ENCODE measurements around the gene KLHL40.

The KLHL40 gene

DNA sequence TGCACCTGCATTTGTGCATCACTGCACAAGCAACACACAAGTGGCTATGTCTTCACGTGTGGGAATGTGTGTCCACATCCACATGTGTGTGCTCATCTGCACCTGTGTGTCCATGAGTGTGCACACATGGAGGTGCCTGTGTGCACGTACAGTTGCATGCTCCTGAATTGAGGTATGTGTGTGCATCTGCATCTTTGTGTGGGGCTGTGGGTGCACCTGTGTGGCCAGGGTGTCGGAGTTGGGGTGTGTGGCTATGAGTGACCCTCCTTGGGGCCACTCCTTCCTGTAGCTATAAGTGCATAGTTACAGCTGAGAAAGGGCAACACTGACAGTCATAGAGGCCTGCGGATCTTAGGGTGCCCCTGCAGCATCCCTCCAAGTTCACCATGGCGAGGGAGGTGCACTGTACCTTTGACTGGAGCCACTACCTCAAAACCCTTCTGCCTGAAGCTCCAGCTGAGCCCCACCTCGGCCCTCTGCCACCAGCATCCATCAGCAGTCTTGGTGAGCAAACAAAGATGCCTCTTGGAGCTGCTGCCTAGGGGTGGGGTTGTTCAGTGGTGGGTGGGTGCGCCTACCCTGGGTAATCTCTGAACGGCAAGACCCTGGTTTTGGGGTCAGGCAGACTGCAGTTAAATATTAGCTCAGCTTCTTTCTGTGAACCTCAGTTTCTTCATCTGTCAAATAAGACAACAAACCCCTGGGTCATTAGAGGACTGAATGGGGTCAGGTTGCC, 22.5 kb downstream of the KLHL40 start:
- TF ChIP-seq, protein P1, sequence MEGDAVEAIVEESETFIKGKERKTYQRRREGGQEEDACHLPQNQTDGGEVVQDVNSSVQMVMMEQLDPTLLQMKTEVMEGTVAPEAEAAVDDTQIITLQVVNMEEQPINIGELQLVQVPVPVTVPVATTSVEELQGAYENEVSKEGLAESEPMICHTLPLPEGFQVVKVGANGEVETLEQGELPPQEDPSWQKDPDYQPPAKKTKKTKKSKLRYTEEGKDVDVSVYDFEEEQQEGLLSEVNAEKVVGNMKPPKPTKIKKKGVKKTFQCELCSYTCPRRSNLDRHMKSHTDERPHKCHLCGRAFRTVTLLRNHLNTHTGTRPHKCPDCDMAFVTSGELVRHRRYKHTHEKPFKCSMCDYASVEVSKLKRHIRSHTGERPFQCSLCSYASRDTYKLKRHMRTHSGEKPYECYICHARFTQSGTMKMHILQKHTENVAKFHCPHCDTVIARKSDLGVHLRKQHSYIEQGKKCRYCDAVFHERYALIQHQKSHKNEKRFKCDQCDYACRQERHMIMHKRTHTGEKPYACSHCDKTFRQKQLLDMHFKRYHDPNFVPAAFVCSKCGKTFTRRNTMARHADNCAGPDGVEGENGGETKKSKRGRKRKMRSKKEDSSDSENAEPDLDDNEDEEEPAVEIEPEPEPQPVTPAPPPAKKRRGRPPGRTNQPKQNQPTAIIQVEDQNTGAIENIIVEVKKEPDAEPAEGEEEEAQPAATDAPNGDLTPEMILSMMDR (conservative IDR thresholded peaks at IDR 0.05; ENCODE audit: low read depth, low read length): no peak
- no peak overlapping the region for H3K4me3 ChIP-seq (ENCODE audit: low read length)
- no peak for DNase-seq (ENCODE audit: low read depth)

DNA sequence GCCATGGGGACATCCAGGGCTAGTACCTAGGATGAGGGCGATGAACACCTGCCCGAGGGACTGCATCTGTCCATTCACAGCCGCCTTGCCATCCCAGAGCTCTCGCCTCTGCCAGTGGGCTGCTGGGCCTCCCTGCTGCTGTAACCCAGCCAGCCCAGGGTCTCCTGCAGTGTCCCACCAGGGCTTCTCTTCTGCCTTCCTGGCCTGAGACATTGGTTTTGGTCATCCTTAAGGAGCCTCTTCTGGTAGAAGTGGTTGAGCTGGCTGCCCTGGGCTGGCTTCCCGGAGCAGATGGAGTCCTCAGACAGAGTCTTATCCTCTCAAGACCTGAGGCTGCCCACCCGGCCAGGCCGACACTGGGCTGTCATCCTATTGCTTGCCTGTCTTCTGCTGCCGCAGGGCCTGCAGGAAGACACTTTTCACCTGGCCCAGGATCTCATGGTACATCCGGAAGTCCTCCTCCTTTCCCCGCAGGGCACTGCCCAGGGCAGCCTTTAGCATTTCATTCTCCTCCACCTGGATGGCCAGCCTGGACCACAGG, 23.3 kb downstream of the KLHL40 start:
- no peak for DNase-seq (ENCODE audit: low read depth)
- TF ChIP-seq, protein P1 (conservative IDR thresholded peaks at IDR 0.05; ENCODE audit: low read depth, low read length): no peak

DNA sequence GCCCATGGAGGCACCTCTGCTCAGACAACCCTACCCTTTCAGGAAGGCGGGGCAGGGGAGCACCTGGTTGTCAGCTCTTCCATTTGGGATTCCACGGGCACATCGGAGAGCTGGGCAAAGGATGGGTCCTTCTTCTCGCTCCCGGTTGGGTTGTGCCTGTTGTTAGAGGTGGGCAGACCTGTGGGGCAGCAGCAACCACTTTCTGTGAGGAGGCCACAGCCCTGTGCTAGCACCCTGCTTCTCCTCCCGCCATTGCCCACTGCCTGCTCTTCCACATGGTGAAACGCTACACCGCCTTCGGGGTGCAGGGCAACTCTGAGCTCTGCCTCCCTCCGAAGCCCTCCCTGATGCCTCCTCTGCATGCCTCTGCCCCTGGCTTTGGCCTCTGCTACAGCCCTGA, 24.3 kb downstream of the KLHL40 start:
- TF ChIP-seq, protein P1 (conservative IDR thresholded peaks at IDR 0.05; ENCODE audit: low read depth, low read length): no peak
- H3K4me3 ChIP-seq (ENCODE audit: low read length): no peak overlapping the region
- DNase-seq (ENCODE audit: low read depth): no peak

More for the DNA sequence above, 23.3 kb downstream of the KLHL40 start:
- no peak overlapping the region for H3K4me3 ChIP-seq (ENCODE audit: low read length)

DNA sequence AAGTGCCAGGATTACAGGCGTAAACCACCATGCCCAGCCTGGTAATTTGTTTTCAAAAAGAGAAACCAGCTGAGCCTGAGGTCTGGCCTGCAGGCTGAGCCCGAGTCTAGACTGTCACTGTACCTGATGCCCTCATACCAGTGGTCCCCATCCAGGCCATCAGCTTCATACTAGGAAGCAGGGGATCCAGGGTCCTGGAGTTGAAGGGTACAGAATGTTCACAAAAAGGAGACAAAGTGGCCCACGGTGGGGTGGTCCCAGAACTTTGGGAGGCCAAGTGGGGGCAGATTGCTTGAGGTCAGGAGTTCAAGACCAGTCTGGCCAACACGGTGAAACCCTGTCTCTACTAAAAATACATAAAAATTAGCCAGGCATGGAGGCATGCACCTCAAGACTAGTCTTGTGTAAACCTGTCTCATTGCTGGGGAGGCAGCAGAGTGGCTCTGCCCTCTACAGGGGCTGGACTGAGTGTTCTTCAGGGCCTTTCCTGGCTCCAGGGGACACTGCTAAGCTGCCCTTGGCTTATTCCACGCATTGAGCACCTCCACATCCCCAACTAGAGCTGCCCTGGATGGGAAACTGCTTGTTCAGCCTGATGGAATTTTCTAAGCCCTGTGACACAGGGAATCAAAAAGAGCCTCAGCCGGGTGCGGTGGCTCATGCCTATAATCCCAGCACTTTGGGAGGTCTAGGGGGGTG, 25.1 kb downstream of the KLHL40 start:
- no peak for DNase-seq (ENCODE audit: low read depth)
- TF ChIP-seq, protein P1 (conservative IDR thresholded peaks at IDR 0.05; ENCODE audit: low read depth, low read length): no peak
- no peak overlapping the region for H3K4me3 ChIP-seq (ENCODE audit: low read length)

DNA sequence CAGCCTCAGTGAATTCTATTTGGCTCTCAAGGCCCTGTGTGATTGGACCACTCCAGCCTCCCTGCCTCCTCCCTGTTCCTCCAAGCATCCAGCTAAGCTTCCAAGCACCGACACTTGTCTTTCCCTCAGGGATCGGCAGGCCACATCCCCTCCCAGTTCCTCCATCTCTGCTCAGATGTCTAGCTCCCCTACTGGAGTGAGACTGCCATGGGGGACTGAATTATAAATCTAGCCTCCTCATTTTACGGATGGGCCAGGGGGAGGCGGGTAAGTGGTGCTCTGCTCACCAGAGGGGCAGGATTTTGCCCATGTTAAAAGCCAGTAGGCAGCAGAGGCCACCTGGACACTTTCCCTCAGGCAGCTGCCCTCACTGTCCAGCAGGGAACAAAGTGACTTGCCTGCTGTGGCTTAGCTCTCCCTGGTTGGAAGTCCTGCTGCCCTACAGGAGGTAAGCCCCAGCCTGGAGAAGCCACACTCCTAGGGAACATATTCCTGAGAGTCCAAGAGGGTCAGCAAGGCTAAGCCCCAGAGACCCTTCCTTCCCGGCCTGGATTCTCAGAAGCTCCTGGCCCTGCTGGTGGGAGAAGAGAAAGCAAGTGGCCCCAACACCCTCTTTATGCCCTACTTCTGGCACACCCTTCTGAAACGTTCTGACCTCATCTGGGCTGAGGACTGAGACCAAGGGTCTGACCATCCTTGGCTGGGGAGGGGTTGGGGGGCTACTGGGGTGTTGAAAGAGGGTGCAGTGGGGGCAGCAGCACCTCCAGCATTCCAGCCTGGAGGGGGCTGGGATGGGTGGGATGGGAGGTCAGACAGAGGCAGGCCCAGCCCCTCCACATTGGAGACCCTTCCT, 26.4 kb downstream of the KLHL40 start:
- DNase-seq (ENCODE audit: low read depth): no peak
- no peak overlapping the region for H3K4me3 ChIP-seq (ENCODE audit: low read length)
- TF ChIP-seq, protein P1 (conservative IDR thresholded peaks at IDR 0.05; ENCODE audit: low read depth, low read length): peak; percentile 11

DNA sequence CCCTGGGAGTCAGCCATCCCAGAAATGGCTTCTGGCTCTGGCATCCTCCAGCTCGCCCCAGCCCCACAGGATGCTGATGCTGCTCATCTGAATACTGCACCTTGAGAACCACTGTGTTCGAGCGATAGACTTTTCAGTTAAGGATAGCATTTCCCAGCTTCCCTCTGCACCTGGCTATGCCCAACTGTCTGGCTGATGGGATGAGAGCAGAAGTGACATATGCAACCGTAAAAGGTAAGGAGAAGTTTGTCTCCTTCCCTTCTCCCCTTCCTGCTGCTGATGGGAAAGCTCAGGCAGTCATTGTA, 27.0 kb downstream of the KLHL40 start:
- no peak overlapping the region for H3K4me3 ChIP-seq (ENCODE audit: low read length)
- no peak for DNase-seq (ENCODE audit: low read depth)
- TF ChIP-seq, protein P1 (conservative IDR thresholded peaks at IDR 0.05; ENCODE audit: low read depth, low read length): no peak
